Ectodermal cell (in vitro differentiated cells): ENCODE measurements around the gene LINC00237.

Experiments used
- H3K27ac ChIP-seq: 2 replicates; pipeline ENCODE4 v1.7.0; 2013; ENCODE audit warnings: mild to moderate bottlenecking, low read depth, low read length; ENCODE audit not compliant: insufficient read depth, poor library complexity, severe bottlenecking
- H3K27me3 ChIP-seq: 2 replicates; pipeline ENCODE4 v1.7.0; 2013; ENCODE audit warnings: mild to moderate bottlenecking, low read length; ENCODE audit not compliant: insufficient read depth, control insufficient read depth, poor library complexity, severe bottlenecking
- H3K36me3 ChIP-seq: one replicate; pipeline ENCODE4 v1.7.0; 2013; ENCODE audit warnings: low read length; ENCODE audit not compliant: control insufficient read depth, insufficient read depth
- H3K4me1 ChIP-seq: one replicate; pipeline ENCODE4 v1.7.0; 2013; ENCODE audit warnings: low read length; ENCODE audit not compliant: control insufficient read depth, insufficient read depth
- H3K4me3 ChIP-seq: 2 replicates; pipeline ENCODE4 v1.7.0; 2013; ENCODE audit warnings: low read depth, low read length, control low read depth; ENCODE audit not compliant: insufficient read depth
- H3K9me3 ChIP-seq: 2 replicates; pipeline ENCODE4 v1.7.0; 2013; ENCODE audit warnings: mild to moderate bottlenecking, low read length, moderate library complexity; ENCODE audit not compliant: control insufficient read depth
- WGBS, 2 experiments: methylation state at CpG; one replicate each; pipeline ENCODE4 v1.1.7; 2013; ENCODE audit warnings: missing lambda C conversion rate in 2 of 2; 5-methylcytosine and 5-hydroxymethylcytosine counted together

The LINC00237 gene

GRCh38 chr20:21077809-21078345, 28.3 kb downstream of the LINC00237 start:
- Histone ChIP-seq H3K36me3 (no peaks in the 10 kb centered on the region), H3K27ac (no peak overlapping the region), H3K9me3 (no peaks in the 10 kb centered on the region), H3K4me3 (no peak overlapping the region), H3K27me3 (peaks cover 3% of the 10 kb centered on the region), H3K4me1 (no peaks in the 10 kb centered on the region)
- 89 to 90% methylated on average over 4 of the region's 4 CpGs for whole genome bisulfite sequencing, 2 experiments

GRCh38 chr20:21076073-21076472, 30.1 kb downstream of the LINC00237 start:
- Histone ChIP-seq H3K27ac (no peak overlapping the region), H3K27me3 (peaks cover 3% of the 10 kb centered on the region), H3K4me3 (no peak overlapping the region), H3K36me3 (no peaks in the 10 kb centered on the region), H3K4me1 (no peaks in the 10 kb centered on the region), H3K9me3 (no peaks in the 10 kb centered on the region)
- WGBS, 2 experiments, result 89 to 93% methylated on average over 3 of the region's 3 CpGs

- Histone ChIP-seq H3K27me3 (peaks cover 3% of the 10 kb centered on the region), H3K36me3 (no peaks in the 10 kb centered on the region), H3K27ac (no peak overlapping the region), H3K4me3 (no peak overlapping the region), H3K9me3 (no peaks in the 10 kb centered on the region), H3K4me1 (no peaks in the 10 kb centered on the region)
- 95% methylated on average over 5 to 6 of the region's 6 CpGs for WGBS, 2 experiments
These were observed 30.7 kb downstream of the LINC00237 start for GRCh38 chr20:21075471-21075870.

- WGBS, 2 experiments, result 93 to 94% methylated on average over 12 of the region's 12 CpGs
- no peaks in the 10 kb centered on the region for H3K9me3 ChIP-seq
- H3K27me3 ChIP-seq, result peaks cover 3% of the 10 kb centered on the region
These were observed 31.4 kb downstream of the LINC00237 start for GRCh38 chr20:21074605-21075336.

GRCh38 chr20:21067255-21067654, 38.9 kb downstream of the LINC00237 start:
- Histone ChIP-seq H3K4me1 (no peaks in the 10 kb centered on the region), H3K27me3 (no peaks in the 10 kb centered on the region), H3K9me3 (no peaks in the 10 kb centered on the region), H3K36me3 (no peaks in the 10 kb centered on the region), H3K27ac (no peak overlapping the region), H3K4me3 (no peak overlapping the region)
- WGBS, 2 experiments, result no CpG with 5 or more reads among the region's 1 CpG

More at GRCh38 chr20:21074605-21075336, 31.4 kb downstream of the LINC00237 start:
- no peaks in the 10 kb centered on the region for H3K4me1 ChIP-seq
- no peaks in the 10 kb centered on the region for H3K36me3 ChIP-seq
- no peak overlapping the region for H3K4me3 ChIP-seq
- H3K27ac ChIP-seq, result no peak overlapping the region

GRCh38 chr20:21064924-21065323, 41.2 kb downstream of the LINC00237 start:
- Histone ChIP-seq H3K27ac (no peak overlapping the region), H3K36me3 (no peaks in the 10 kb centered on the region), H3K4me3 (no peak overlapping the region), H3K27me3 (no peaks in the 10 kb centered on the region), H3K4me1 (no peaks in the 10 kb centered on the region), H3K9me3 (no peaks in the 10 kb centered on the region)

GRCh38 chr20:21063276-21063675, 42.9 kb downstream of the LINC00237 start:
- Histone ChIP-seq H3K9me3 (no peaks in the 10 kb centered on the region), H3K27me3 (no peaks in the 10 kb centered on the region), H3K4me3 (no peak overlapping the region), H3K27ac (no peak overlapping the region), H3K4me1 (no peaks in the 10 kb centered on the region), H3K36me3 (no peaks in the 10 kb centered on the region)
- 91 to 96% methylated on average over 7 of the region's 7 CpGs for WGBS, 2 experiments

GRCh38 chr20:21053002-21053762, 53.0 kb downstream of the LINC00237 start:
- no peak overlapping the region for H3K4me3 ChIP-seq
- no peak overlapping the region for H3K27ac ChIP-seq
- no peaks in the 10 kb centered on the region for H3K27me3 ChIP-seq
- WGBS, 2 experiments, result 5 to 16% methylated on average over 8 to 10 of the region's 10 CpGs
- no peaks in the 10 kb centered on the region for H3K36me3 ChIP-seq
- peaks cover 17% of the 10 kb centered on the region for H3K4me1 ChIP-seq
- no peaks in the 10 kb centered on the region for H3K9me3 ChIP-seq

GRCh38 chr20:21052686-21053001, 53.5 kb downstream of the LINC00237 start:
- Histone ChIP-seq H3K9me3 (no peaks in the 10 kb centered on the region), H3K27ac (no peak overlapping the region), H3K36me3 (no peaks in the 10 kb centered on the region), H3K4me3 (no peak overlapping the region), H3K27me3 (no peaks in the 10 kb centered on the region), H3K4me1 (peaks cover 17% of the 10 kb centered on the region)
- 76 to 79% methylated on average over 6 of the region's 6 CpGs for WGBS, 2 experiments

GRCh38 chr20:21052241-21052640, 53.9 kb downstream of the LINC00237 start:
- 94 to 96% methylated on average over 5 of the region's 5 CpGs for WGBS, 2 experiments
- no peak overlapping the region for H3K4me3 ChIP-seq

More at GRCh38 chr20:21052241-21052640, 53.9 kb downstream of the LINC00237 start:
- Histone ChIP-seq H3K36me3 (no peaks in the 10 kb centered on the region), H3K27me3 (no peaks in the 10 kb centered on the region), H3K9me3 (no peaks in the 10 kb centered on the region), H3K4me1 (peaks cover 17% of the 10 kb centered on the region), H3K27ac (no peak overlapping the region)
